ENCODE measurements around the gene KCNJ6. TPM values are rescaled to one million over a fixed set of nuclear protein-coding genes. Genes with fewer than 3 reads are reported as not detected.

The KCNJ6 gene
- total RNA-seq, 4 donors from 2014 or later: 0.08 to 0.40 TPM; not detected in 2

DNA sequence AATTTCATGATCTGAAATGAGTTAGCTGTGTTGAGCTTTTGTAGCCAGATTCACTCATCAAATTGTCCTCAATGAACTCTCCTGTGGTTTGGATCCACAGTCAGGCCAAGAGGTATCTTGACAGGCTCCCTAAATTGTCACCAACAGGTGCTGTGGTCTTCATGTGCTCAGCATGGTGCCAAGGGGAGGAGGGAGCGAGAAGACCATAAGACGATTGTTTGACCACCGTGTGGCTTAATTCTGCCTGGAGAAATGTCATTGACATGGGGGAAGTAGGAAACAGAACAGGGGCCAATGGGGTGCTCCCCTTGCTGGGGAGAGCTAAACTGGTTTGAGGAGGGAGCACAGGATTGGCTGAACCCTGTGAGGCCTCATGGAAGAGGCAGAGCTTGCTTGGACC lies 219.3 kb downstream of the KCNJ6 start:
- ATAC-seq: no peak
- H3K4me1 ChIP-seq: no peaks in the 10 kb centered on the region
- H3K4me3 ChIP-seq: no peak overlapping the region
- no peak overlapping the region for H3K27ac ChIP-seq
- WGBS, 2 donors (ENCODE audit: low coverage in 1 of 2): 83 to 97% methylated on average over 1 to 3 of the region's 3 CpGs
- H3K9me3 ChIP-seq: no peaks in the 10 kb centered on the region
- no peaks in the 10 kb centered on the region for H3K36me3 ChIP-seq
- no peak for TF ChIP-seq POLR2AphosphoS5 (IDR thresholded peaks at IDR 0.05)
- TF ChIP-seq, protein P1, sequence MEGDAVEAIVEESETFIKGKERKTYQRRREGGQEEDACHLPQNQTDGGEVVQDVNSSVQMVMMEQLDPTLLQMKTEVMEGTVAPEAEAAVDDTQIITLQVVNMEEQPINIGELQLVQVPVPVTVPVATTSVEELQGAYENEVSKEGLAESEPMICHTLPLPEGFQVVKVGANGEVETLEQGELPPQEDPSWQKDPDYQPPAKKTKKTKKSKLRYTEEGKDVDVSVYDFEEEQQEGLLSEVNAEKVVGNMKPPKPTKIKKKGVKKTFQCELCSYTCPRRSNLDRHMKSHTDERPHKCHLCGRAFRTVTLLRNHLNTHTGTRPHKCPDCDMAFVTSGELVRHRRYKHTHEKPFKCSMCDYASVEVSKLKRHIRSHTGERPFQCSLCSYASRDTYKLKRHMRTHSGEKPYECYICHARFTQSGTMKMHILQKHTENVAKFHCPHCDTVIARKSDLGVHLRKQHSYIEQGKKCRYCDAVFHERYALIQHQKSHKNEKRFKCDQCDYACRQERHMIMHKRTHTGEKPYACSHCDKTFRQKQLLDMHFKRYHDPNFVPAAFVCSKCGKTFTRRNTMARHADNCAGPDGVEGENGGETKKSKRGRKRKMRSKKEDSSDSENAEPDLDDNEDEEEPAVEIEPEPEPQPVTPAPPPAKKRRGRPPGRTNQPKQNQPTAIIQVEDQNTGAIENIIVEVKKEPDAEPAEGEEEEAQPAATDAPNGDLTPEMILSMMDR (IDR thresholded peaks at IDR 0.05): no peak
- TF ChIP-seq EP300 (IDR thresholded peaks at IDR 0.05): no peak
- TF ChIP-seq POLR2A (IDR thresholded peaks at IDR 0.05): no peak
- peaks cover 20% of the 10 kb centered on the region for H3K27me3 ChIP-seq

DNA sequence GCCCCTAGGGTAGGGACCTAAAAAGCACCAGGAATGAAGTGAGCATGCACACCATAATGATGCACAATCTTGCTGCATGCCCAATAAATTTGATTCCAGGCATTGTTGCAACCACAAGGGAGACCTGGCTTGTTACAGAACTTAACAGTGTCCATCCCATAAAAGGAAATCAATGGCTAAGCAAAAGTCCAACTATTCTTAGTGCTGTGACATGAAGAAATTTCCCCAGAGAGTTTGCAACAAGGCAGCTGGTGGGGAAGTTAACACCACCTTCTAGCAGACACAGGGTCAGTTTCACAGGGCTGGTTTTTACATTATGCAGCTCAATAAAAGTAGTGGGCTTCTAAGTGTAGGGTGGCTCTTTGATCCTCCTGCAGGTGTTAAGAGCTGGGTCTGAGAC lies 221.1 kb downstream of the KCNJ6 start:
- no peak for ATAC-seq
- peaks cover 20% of the 10 kb centered on the region for H3K27me3 ChIP-seq
- no peak overlapping the region for H3K27ac ChIP-seq
- H3K36me3 ChIP-seq: no peaks in the 10 kb centered on the region
- H3K9me3 ChIP-seq: no peaks in the 10 kb centered on the region
- no peaks in the 10 kb centered on the region for H3K4me1 ChIP-seq
- H3K4me3 ChIP-seq: no peak overlapping the region
- TF ChIP-seq, protein P1 (IDR thresholded peaks at IDR 0.05): no peak
- TF ChIP-seq EP300 (IDR thresholded peaks at IDR 0.05): no peak
- no peak for TF ChIP-seq POLR2A (IDR thresholded peaks at IDR 0.05)
- no peak for TF ChIP-seq POLR2AphosphoS5 (IDR thresholded peaks at IDR 0.05)

DNA sequence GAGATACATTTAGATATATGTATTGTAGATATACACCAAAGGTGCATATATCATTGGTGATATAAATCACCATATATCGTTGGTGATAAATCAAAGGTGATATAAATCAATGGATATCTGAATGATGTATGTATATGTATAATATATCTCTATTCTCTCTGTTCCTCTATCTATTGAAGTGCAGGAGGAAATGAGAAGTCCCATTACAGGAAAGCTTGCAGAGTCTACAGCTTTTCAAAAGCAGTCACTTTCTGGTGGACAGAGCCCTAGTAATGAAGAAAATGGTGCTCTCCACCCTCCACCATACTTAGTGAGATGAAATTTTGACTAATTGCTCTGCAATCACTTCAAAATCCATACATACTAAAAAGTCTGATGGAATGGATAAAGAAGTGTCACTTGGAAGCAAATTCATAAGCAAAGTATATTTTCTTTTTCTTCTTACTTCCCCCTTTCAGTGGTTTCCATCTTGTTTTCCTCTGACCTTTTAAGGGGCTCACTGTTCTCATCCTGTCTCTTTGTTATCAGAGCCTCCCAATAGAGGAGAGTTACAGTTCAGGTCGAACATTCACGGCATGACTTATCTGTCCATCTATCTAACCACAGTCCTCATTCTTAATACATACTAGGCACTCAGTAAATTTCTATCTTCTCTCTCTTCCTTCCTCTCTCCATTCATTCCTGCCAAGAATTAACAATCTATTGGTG lies 227.2 kb downstream of the KCNJ6 start:
- TF ChIP-seq EP300 (IDR thresholded peaks at IDR 0.05) (no peak), POLR2A (IDR thresholded peaks at IDR 0.05) (no peak), POLR2AphosphoS5 (IDR thresholded peaks at IDR 0.05) (no peak)
- TF ChIP-seq, protein P1 (IDR thresholded peaks at IDR 0.05): no peak
- Histone ChIP-seq H3K9me3 (no peaks in the 10 kb centered on the region), H3K4me3 (no peak overlapping the region), H3K36me3 (no peaks in the 10 kb centered on the region), H3K27ac (no peak overlapping the region), H3K27me3 (no peaks in the 10 kb centered on the region), H3K4me1 (no peaks in the 10 kb centered on the region)
- 65 to 73% methylated on average over 3 of the region's 3 CpGs for WGBS, 2 donors (ENCODE audit: low coverage in 1 of 2)
- no peak for ATAC-seq

DNA sequence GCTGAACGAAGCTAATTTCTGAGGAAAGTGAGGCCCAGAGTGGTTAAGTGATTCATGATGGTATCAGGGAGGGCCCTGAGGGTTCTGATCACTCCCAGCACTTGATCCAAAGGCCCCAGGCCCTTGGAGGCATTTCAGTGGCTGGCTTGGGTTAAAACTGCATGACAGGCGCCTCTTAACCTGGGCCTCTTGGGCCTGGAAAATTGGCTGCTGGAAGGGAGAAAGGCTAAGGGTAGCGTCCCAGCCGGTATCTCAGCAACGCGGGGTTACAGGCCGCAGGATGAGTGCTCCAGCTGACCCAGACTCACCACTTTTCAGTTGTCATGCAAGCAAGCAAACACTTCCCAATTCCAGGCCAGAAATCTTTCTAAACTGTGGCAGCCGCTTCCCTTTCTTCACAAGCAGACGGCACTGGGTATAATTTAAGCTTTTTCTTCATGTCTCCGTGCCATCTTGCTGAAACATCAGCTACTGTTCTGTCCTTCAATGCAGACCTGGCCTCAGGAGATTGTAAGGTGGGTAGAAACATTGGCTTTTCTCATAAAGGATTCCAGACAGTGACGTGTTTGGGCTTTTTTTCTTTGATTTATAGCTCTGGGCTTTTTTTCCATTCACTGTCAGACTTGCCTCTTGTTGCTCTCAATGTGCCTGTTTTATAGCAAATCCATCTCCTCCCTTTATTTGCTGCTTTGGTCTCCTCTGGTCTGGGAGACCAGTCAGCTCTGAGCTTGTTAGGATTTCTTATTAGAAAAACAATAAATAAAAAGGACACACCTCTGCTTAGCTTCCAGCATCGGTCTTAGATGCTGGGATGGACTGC lies 229.1 kb downstream of the KCNJ6 start:
- no peak for ATAC-seq
- no peaks in the 10 kb centered on the region for H3K4me1 ChIP-seq
- TF ChIP-seq EP300 (IDR thresholded peaks at IDR 0.05): no peak
- no peak for TF ChIP-seq POLR2A (IDR thresholded peaks at IDR 0.05)
- TF ChIP-seq, protein P1 (IDR thresholded peaks at IDR 0.05): no peak
- no peak for TF ChIP-seq POLR2AphosphoS5 (IDR thresholded peaks at IDR 0.05)
- H3K4me3 ChIP-seq: no peak overlapping the region
- no peak overlapping the region for H3K27ac ChIP-seq
- no peaks in the 10 kb centered on the region for H3K9me3 ChIP-seq
- 39 to 56% methylated on average over 4 to 5 of the region's 12 CpGs for WGBS, 2 donors (ENCODE audit: low coverage in 1 of 2)
- no peaks in the 10 kb centered on the region for H3K27me3 ChIP-seq
- H3K36me3 ChIP-seq: no peaks in the 10 kb centered on the region
